Nephron progenitor cell (in vitro differentiated cells): ENCODE results near the gene ADGRA1.

Experiments used
- DNase-seq: peaks from one replicate; pipeline ENCODE4 v3.0.0; 2021
- H3K27ac Mint-ChIP-seq: 2 replicates; pipeline ENCODE4 v1.8.0; 2021; ENCODE audit warnings: mild to moderate bottlenecking, moderate library complexity, mixed read lengths
- H3K27me3 Mint-ChIP-seq: 2 replicates; pipeline ENCODE4 v1.8.0; 2021; ENCODE audit warnings: mild to moderate bottlenecking, low read depth, mixed read lengths; ENCODE audit not compliant: poor library complexity
- H3K36me3 Mint-ChIP-seq: 2 replicates; pipeline ENCODE4 v1.8.0; 2021; ENCODE audit warnings: low read depth, mixed read lengths
- H3K4me1 Mint-ChIP-seq: 2 replicates; pipeline ENCODE4 v1.8.0; 2021; ENCODE audit warnings: mixed read lengths
- H3K4me3 Mint-ChIP-seq: 2 replicates; pipeline ENCODE4 v1.8.0; 2021; ENCODE audit warnings: mild to moderate bottlenecking, moderate library complexity, mixed read lengths
- H3K9me3 Mint-ChIP-seq: 2 replicates; pipeline ENCODE4 v1.8.0; 2021; ENCODE audit warnings: mild to moderate bottlenecking, moderate library complexity, mixed read lengths
- TF ChIP-seq, protein P1 (sequence below): fragments of 200-600 bp; sonication (generic); IDR thresholded peaks from 2 replicates; pipeline ENCODE4 v1.5.0; 2021; ENCODE audit warnings: antibody characterized with exemption

The ADGRA1 gene

DNA sequence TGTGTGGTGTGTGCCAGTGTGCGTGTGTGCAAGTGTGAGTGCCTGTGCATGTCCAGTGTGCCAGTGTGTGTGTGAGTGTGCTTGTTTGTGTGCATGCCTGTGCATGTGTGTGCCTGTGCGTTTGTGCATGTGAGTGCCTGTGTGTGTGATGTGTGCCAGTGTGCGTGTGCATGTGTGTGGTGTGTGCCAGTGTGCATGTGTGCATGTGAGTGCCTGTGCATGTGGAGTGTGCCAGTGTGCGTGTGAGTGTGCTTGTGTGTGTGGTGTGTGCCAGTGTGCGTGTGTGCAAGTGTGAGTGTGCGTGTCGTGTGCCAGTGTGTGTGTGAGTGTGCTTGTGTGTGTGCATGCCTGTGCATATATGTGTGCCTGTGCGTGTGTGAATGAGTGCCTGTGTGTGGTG, 33.8 kb downstream of the ADGRA1 start:
- Mint-ChIP-seq H3K36me3 (no peaks in the 10 kb centered on the region), H3K9me3 (peaks cover 20% of the 10 kb centered on the region), H3K27ac (no peak overlapping the region), H3K27me3 (peaks cover 36% of the 10 kb centered on the region), H3K4me1 (peaks cover 5% of the 10 kb centered on the region), H3K4me3 (no peak overlapping the region)
- TF ChIP-seq, protein P1, sequence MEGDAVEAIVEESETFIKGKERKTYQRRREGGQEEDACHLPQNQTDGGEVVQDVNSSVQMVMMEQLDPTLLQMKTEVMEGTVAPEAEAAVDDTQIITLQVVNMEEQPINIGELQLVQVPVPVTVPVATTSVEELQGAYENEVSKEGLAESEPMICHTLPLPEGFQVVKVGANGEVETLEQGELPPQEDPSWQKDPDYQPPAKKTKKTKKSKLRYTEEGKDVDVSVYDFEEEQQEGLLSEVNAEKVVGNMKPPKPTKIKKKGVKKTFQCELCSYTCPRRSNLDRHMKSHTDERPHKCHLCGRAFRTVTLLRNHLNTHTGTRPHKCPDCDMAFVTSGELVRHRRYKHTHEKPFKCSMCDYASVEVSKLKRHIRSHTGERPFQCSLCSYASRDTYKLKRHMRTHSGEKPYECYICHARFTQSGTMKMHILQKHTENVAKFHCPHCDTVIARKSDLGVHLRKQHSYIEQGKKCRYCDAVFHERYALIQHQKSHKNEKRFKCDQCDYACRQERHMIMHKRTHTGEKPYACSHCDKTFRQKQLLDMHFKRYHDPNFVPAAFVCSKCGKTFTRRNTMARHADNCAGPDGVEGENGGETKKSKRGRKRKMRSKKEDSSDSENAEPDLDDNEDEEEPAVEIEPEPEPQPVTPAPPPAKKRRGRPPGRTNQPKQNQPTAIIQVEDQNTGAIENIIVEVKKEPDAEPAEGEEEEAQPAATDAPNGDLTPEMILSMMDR: no peak
- DNase-seq: no peak

GRCh38 chr10:133122171-133122935, 34.6 kb downstream of the ADGRA1 start:
- Mint-ChIP-seq H3K4me3 (no peak overlapping the region), H3K27ac (no peak overlapping the region), H3K9me3 (peaks cover 20% of the 10 kb centered on the region), H3K27me3 (peaks cover 36% of the 10 kb centered on the region), H3K4me1 (peaks cover 5% of the 10 kb centered on the region), H3K36me3 (no peaks in the 10 kb centered on the region)
- TF ChIP-seq, protein P1: no peak
- no peak for DNase-seq

DNA sequence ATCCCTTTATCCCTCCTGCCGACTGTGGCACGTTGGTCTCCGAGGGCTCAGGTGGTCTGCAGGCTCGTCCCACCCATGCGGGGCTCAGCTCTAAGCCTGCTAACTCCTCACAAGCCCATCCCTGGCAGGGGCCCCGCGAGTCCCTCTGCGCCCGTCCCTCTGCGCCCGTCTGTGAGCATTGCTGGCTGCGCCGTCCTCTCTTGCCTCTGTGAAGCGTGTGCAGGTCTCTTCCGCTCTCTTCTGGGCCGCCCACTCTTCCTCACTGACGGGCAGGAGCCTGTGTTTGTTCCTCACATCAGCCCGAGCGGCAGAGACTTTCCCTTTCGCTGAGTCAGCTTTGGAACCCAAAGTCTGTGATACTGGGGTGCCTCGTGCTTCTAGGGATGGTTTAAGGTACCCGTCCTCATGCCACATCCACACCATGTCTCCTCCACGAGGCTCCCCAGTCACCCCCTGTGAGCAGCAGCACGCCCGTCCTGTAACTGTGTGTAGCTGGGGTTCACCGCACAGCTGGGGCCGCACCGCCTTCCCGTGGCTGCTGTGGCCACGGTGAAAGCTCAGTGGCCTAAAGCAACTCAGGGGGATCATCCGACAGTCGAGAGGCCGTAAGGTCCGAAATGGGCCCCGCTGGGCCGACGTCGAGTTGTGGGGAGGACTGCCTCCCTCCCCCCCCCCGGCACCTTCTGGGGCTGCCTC, 35.5 kb downstream of the ADGRA1 start:
- TF ChIP-seq, protein P1: no peak
- Mint-ChIP-seq H3K9me3 (peaks cover 18% of the 10 kb centered on the region), H3K4me1 (peaks cover 5% of the 10 kb centered on the region), H3K4me3 (no peak overlapping the region), H3K36me3 (no peaks in the 10 kb centered on the region), H3K27ac (no peak overlapping the region), H3K27me3 (peaks cover 33% of the 10 kb centered on the region)
- DNase-seq: no peak

GRCh38 chr10:133123746-133124356, 36.1 kb downstream of the ADGRA1 start:
- Mint-ChIP-seq H3K4me1 (peaks cover 5% of the 10 kb centered on the region), H3K27ac (no peak overlapping the region), H3K27me3 (peaks cover 33% of the 10 kb centered on the region), H3K36me3 (no peaks in the 10 kb centered on the region), H3K4me3 (no peak overlapping the region), H3K9me3 (peaks cover 11% of the 10 kb centered on the region)
- TF ChIP-seq, protein P1: no peak
- no peak for DNase-seq

GRCh38 chr10:133124357-133125211, 36.9 kb downstream of the ADGRA1 start:
- peaks cover 4% of the 10 kb centered on the region for H3K9me3 Mint-ChIP-seq
- no peak overlapping the region for H3K27ac Mint-ChIP-seq
- H3K27me3 Mint-ChIP-seq: peaks cover 33% of the 10 kb centered on the region
- no peaks in the 10 kb centered on the region for H3K36me3 Mint-ChIP-seq
- DNase-seq: peak; percentile 82
- H3K4me1 Mint-ChIP-seq: peaks cover 5% of the 10 kb centered on the region
- peak overlapping the region; percentile 31 for H3K4me3 Mint-ChIP-seq
- TF ChIP-seq, protein P1: peak; percentile 77
